IMR-90 (cell line): ENCODE measurements around the gene EPHB1. TPM values are rescaled to one million over a fixed set of nuclear protein-coding genes. Genes with fewer than 3 reads are reported as not detected.
A peak's percentile ranks its signal among the peaks of the same experiment; 100 is the strongest.

ENCODE experiments used
- ATAC-seq: fragments of 200-7000 bp; cut with Tn5 transposase; 2 replicates; pipeline ENCODE4 v1.9.1; 2020; ENCODE audit warnings: low read depth, mild to moderate bottlenecking, moderate library complexity
- BruUV-seq: library from RNA; stranded (reverse); fragments of 400-500 nt; replicated peaks from 2 replicates; lab custom pipeline; 2021; lab: Mats Ljungman, UMichigan
- CTCF ChIA-PET: fragments of 300-600 bp; formaldehyde crosslinking; extraction: SDS; loops from one replicate; lab custom pipeline; 2021; ENCODE audit warnings: antibody characterized with exemption; lab: Yijun Ruan, JAX
- POLR2A ChIA-PET: fragments of 300-600 bp; sonication (Branson Sonifier 250); formaldehyde crosslinking; loops from one replicate; lab custom pipeline; 2022; ENCODE audit warnings: antibody characterized with exemption; ENCODE audit not compliant: unreplicated experiment; lab: Charles Lee
- DNase-seq: peaks from one replicate; pipeline ENCODE4 v3.0.0; 2013
- H2AFZ ChIP-seq: replicated peaks from 2 replicates; pipeline ENCODE3; 2013; ENCODE audit warnings: low read length, mild to moderate bottlenecking; ENCODE audit not compliant: poor library complexity
- H2AK5ac ChIP-seq: 2 replicates; pipeline ENCODE4 v1.6.1; 2013; ENCODE audit warnings: low read depth, low read length, inconsistent platforms
- H2AK9ac ChIP-seq: replicated peaks from 2 replicates; pipeline ENCODE3; 2013; ENCODE audit warnings: mild to moderate bottlenecking, low read depth, low read length, moderate library complexity; ENCODE audit not compliant: poor library complexity
- H2BK120ac ChIP-seq: 2 replicates; pipeline ENCODE4 v1.6.1; 2013; ENCODE audit warnings: low read depth, low read length, inconsistent platforms
- H2BK15ac ChIP-seq: 3 replicates; pipeline ENCODE4 v1.6.1; 2013; ENCODE audit warnings: low read depth, low read length, inconsistent platforms
- H2BK20ac ChIP-seq: 2 replicates; pipeline ENCODE4 v1.6.1; 2013; ENCODE audit warnings: low read depth, mild to moderate bottlenecking, inconsistent platforms, low read length, moderate library complexity
- H2BK5ac ChIP-seq: 2 replicates; pipeline ENCODE4 v1.6.1; 2013; ENCODE audit warnings: mild to moderate bottlenecking, low read depth, low read length, inconsistent platforms; ENCODE audit not compliant: poor library complexity, severe bottlenecking
- H3K14ac ChIP-seq: replicated peaks from 2 replicates; pipeline ENCODE4 v1.6.1; 2013; ENCODE audit warnings: low read depth, low read length, inconsistent platforms
- H3K18ac ChIP-seq: 2 replicates; pipeline ENCODE4 v1.6.1; 2013; ENCODE audit warnings: low read depth, low read length, control low read depth
- H3K23ac ChIP-seq: 2 replicates; pipeline ENCODE4 v1.6.1; 2013; ENCODE audit warnings: low read depth, low read length, inconsistent platforms
- H3K27ac ChIP-seq: 2 replicates; pipeline ENCODE4 v1.5.1; 2013; ENCODE audit warnings: mild to moderate bottlenecking, control low read depth, low read length; ENCODE audit not compliant: insufficient read depth
- H3K27me3 ChIP-seq: 2 replicates; pipeline ENCODE4 v1.6.1; 2013; ENCODE audit warnings: low read length; ENCODE audit not compliant: control insufficient read depth, insufficient read depth
- H3K36me3 ChIP-seq: 2 replicates; pipeline ENCODE4 v1.6.1; 2013; ENCODE audit warnings: low read length, mixed read lengths; ENCODE audit not compliant: control insufficient read depth, insufficient read depth
- H3K4ac ChIP-seq: 2 replicates; pipeline ENCODE4 v1.6.1; 2013; ENCODE audit warnings: low read depth, low read length, inconsistent platforms
- H3K4me1 ChIP-seq: 2 replicates; pipeline ENCODE4 v1.6.1; 2013; ENCODE audit warnings: low read length, mixed read lengths; ENCODE audit not compliant: control insufficient read depth, insufficient read depth
- H3K4me2 ChIP-seq: 2 replicates; pipeline ENCODE4 v1.6.1; 2013; ENCODE audit warnings: low read depth, mild to moderate bottlenecking, control low read depth, low read length, moderate library complexity
- H3K4me3 ChIP-seq: 2 replicates; pipeline ENCODE4 v1.5.1; 2013; ENCODE audit warnings: low read depth, mild to moderate bottlenecking, control low read depth, low read length, moderate library complexity; ENCODE audit not compliant: insufficient read depth
- H3K56ac ChIP-seq: 2 replicates; pipeline ENCODE4 v1.6.1; 2013; ENCODE audit warnings: low read length, inconsistent platforms; ENCODE audit not compliant: insufficient read depth; ENCODE audit errors: extremely low read depth
- H3K79me1 ChIP-seq, 2 experiments: 2 replicates each; pipeline ENCODE4 v1.6.1; 2013; ENCODE audit warnings: low read length in 2 of 2, inconsistent platforms in 1 of 2, low read depth in 1 of 2
- H3K9ac ChIP-seq: 2 replicates; pipeline ENCODE4 v1.6.1; 2013; ENCODE audit warnings: low read depth, low read length, control low read depth
- H3K9me1 ChIP-seq: 2 replicates; pipeline ENCODE4 v1.6.1; 2013; ENCODE audit warnings: low read length, inconsistent platforms; ENCODE audit not compliant: insufficient read depth
- H3K9me3 ChIP-seq: 2 replicates; pipeline ENCODE4 v1.6.1; 2013; ENCODE audit warnings: low read length; ENCODE audit not compliant: control insufficient read depth, insufficient read depth
- H4K20me1 ChIP-seq: 2 replicates; pipeline ENCODE4 v1.6.1; 2013; ENCODE audit warnings: low read length, inconsistent platforms; ENCODE audit not compliant: insufficient read depth
- H4K5ac ChIP-seq: 2 replicates; pipeline ENCODE4 v1.6.1; 2013; ENCODE audit warnings: mild to moderate bottlenecking, low read depth, low read length, control low read depth
- H4K8ac ChIP-seq, 2 experiments: 2 replicates each; pipeline ENCODE4 v1.6.1; 2013; ENCODE audit warnings: low read depth in 2 of 2, low read length in 2 of 2, control low read depth in 1 of 2, inconsistent platforms in 1 of 2
- H4K91ac ChIP-seq: 2 replicates; pipeline ENCODE4 v1.6.1; 2013; ENCODE audit warnings: low read depth, low read length, inconsistent platforms; ENCODE audit not compliant: insufficient read depth
- BHLHE40 ChIP-seq: fragments of 150-350 bp; IDR thresholded peaks from 2 replicates; pipeline ENCODE4 v1.6.1; 2016; ENCODE audit warnings: mild to moderate bottlenecking, low read depth, low read length
- CHD1 ChIP-seq: IDR thresholded peaks from 2 replicates; pipeline ENCODE4 v1.6.1; 2012; ENCODE audit warnings: low read depth, low read length, improper control_type of control experiment
- NFE2L2 ChIP-seq: fragments of 150-350 bp; IDR thresholded peaks from 2 replicates; pipeline ENCODE4 v1.6.1; 2016; ENCODE audit warnings: low read depth, mild to moderate bottlenecking, low read length
- RFX5 ChIP-seq: IDR thresholded peaks from 2 replicates; pipeline ENCODE4 v1.8.0; 2012; ENCODE audit warnings: low read depth, mild to moderate bottlenecking, low read length, moderate library complexity
- WGBS, 2 experiments: methylation state at CpG; one replicate each; pipeline versions ENCODE4 v1.1.5 to v1.1.7; 2013; ENCODE audit warnings: missing lambda C conversion rate in 2 of 2; ENCODE audit not compliant: insufficient read length in 1 of 2; ENCODE audit errors: extremely low coverage in 2 of 2; 5-methylcytosine and 5-hydroxymethylcytosine counted together
- dilution Hi-C: fragments of 300-500 bp; cut with HindIII; formaldehyde crosslinking; loops from one replicate; pipeline ENCODE4 v1.14.3; 2018; ENCODE audit warnings: low sequenced_read_pairs; ENCODE audit not compliant: unreplicated experiment
- in situ Hi-C: fragments of 300-500 bp; cut with MboI; formaldehyde crosslinking; loops from 3 replicates; pipeline ENCODE4 v1.14.3; 2019; ENCODE audit warnings: low sequenced_read_pairs, inconsistent platforms, mixed read lengths
- intact Hi-C: fragments of 100-400 bp; cut with micrococcal nuclease; formaldehyde crosslinking; loops from 2 replicates; pipeline ENCODE4 v1.10.0; 2022
- polyA plus RNA-seq, 3 experiments: library from polyadenylated mRNA; depleted of rRNA; stranded (reverse); fragments of >200 nt; gene quantifications; 2 replicates each; pipeline ENCODE4 v1.2.3, GENCODE V29; 2012; ENCODE audit warnings: low replicate concordance in 1 of 3
- total RNA-seq: library from RNA; depleted of rRNA; stranded (reverse); fragments of >200 nt; gene quantifications from 2 replicates; pipeline ENCODE4 v1.2.3, GENCODE V29; 2012
- TF ChIP-seq, protein P1 (sequence below): conservative IDR thresholded peaks from 2 replicates; pipeline ENCODE4 v1.5.1; 2012; ENCODE audit warnings: mild to moderate bottlenecking, low read depth, low read length, improper control_type of control experiment

EPHB1 gene
- total and polyA plus RNA-seq, 2 of the 4 experiments (the other 2 are of a cell fraction) = 0.17 to 0.36 TPM

DNA sequence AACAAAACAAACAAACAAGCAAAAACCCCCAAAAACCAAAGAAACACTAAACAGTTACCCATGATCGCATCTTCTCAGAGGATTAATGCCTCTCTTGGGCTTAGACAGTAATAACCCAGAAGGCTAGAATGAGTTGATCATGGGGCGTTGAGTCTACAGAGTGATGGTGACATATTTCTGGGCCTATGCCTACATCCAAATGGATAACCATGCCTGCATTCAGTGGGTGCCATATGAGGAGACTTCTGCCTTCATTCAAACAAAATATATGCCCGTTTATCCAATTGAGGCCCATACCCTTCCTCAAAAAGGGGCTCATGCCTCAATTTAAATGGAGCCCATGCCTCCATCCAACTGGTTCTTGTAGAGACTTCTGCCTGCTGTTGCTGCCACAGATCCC is 284.0 kb downstream of the EPHB1 start:
- in situ Hi-C loops = no loop called here

More for the DNA sequence above, 284.0 kb downstream of the EPHB1 start:
- no peaks in the 10 kb centered on the region for H3K9me1 ChIP-seq
- H3K9ac ChIP-seq = no peak overlapping the region
- H2AFZ ChIP-seq = peak overlapping the region; percentile 4
- H2BK120ac ChIP-seq = no peak overlapping the region
- H3K4ac ChIP-seq = no peak overlapping the region
- H4K5ac ChIP-seq = no peak overlapping the region
- H3K23ac ChIP-seq = no peak overlapping the region
- POLR2A ChIA-PET = no interaction called here
- no peak overlapping the region for H4K8ac ChIP-seq
- no peak for ATAC-seq
- dilution Hi-C loops (no loop called here), intact Hi-C loops (no loop called here)
- H2BK5ac ChIP-seq = no peak overlapping the region
- DNase-seq = no peak
- H3K14ac ChIP-seq = no peak overlapping the region
- no peak overlapping the region for H2AK5ac ChIP-seq
- H3K79me1 ChIP-seq = no peaks in the 10 kb centered on the region
- H3K4me3 ChIP-seq = no peak overlapping the region
- H3K4me1 ChIP-seq = no peaks in the 10 kb centered on the region
- H4K20me1 ChIP-seq = no peaks in the 10 kb centered on the region
- BruUV-seq = no TSS peak
- H3K36me3 ChIP-seq = no peaks in the 10 kb centered on the region
- TF ChIP-seq NFE2L2 (no peak), BHLHE40 (no peak), RFX5 (no peak), CHD1 (no peak)
- TF ChIP-seq, protein P1, sequence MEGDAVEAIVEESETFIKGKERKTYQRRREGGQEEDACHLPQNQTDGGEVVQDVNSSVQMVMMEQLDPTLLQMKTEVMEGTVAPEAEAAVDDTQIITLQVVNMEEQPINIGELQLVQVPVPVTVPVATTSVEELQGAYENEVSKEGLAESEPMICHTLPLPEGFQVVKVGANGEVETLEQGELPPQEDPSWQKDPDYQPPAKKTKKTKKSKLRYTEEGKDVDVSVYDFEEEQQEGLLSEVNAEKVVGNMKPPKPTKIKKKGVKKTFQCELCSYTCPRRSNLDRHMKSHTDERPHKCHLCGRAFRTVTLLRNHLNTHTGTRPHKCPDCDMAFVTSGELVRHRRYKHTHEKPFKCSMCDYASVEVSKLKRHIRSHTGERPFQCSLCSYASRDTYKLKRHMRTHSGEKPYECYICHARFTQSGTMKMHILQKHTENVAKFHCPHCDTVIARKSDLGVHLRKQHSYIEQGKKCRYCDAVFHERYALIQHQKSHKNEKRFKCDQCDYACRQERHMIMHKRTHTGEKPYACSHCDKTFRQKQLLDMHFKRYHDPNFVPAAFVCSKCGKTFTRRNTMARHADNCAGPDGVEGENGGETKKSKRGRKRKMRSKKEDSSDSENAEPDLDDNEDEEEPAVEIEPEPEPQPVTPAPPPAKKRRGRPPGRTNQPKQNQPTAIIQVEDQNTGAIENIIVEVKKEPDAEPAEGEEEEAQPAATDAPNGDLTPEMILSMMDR = no peak
- no peak overlapping the region for H4K91ac ChIP-seq
- peaks cover 1% of the 10 kb centered on the region; the same call in 1 of the 2 replicates for H3K9me3 ChIP-seq
- H3K27me3 ChIP-seq = no peaks in the 10 kb centered on the region
- no peak overlapping the region for H3K27ac ChIP-seq
- CTCF ChIA-PET = no interaction called here
- H3K56ac ChIP-seq = no peak overlapping the region
- no peak overlapping the region for H2BK20ac ChIP-seq
- H3K18ac ChIP-seq = no peak overlapping the region
- no CpG with 5 or more reads among the region's 3 CpGs for WGBS, 2 experiments
- H2BK15ac ChIP-seq = no peak overlapping the region
- H2AK9ac ChIP-seq = no peak overlapping the region
- no peak overlapping the region for H3K4me2 ChIP-seq
